GM19240 (cell line): ENCODE measurements around the gene HOMER2.
A peak's percentile ranks its signal among the peaks of the same experiment; 100 is the strongest.
"Not testable (repeated sequence)": the region's sequence is repeated elsewhere in the genome, so short reads cannot be mapped to it uniquely, and the experiment has no call there.

Experiments used
- DNase-seq: peaks from one replicate; pipeline ENCODE4 v3.0.0; 2011; ENCODE audit warnings: low spot score; ENCODE audit not compliant: insufficient read length

HOMER2 gene

GRCh38 chr15:82835391-82835917, 117.1 kb downstream of the HOMER2 start:
- no peak for DNase-seq

GRCh38 chr15:82833362-82833682, 119.2 kb downstream of the HOMER2 start:
- DNase-seq, result no peak

GRCh38 chr15:82832601-82833361, 119.7 kb downstream of the HOMER2 start:
- no peak for DNase-seq

- DNase-seq, result no peak
Observed at GRCh38 chr15:82831894-82832600, 120.5 kb downstream of the HOMER2 start.

GRCh38 chr15:82830427-82831173, 121.9 kb downstream of the HOMER2 start:
- DNase-seq, result no peak

GRCh38 chr15:82829234-82829633, 123.3 kb downstream of the HOMER2 start:
- no peak for DNase-seq

- DNase-seq, result no peak
Observed at GRCh38 chr15:82828075-82828474, 124.4 kb downstream of the HOMER2 start.

- DNase-seq, result no peak
Observed at GRCh38 chr15:82823049-82823448, 129.5 kb downstream of the HOMER2 start.

- not testable (repeated sequence) for DNase-seq
Observed at GRCh38 chr15:82821851-82822250, 130.7 kb downstream of the HOMER2 start.

GRCh38 chr15:82821396-82821795, 131.1 kb downstream of the HOMER2 start:
- DNase-seq, result not testable (repeated sequence)

GRCh38 chr15:82820128-82820527, 132.4 kb downstream of the HOMER2 start:
- no peak for DNase-seq

- DNase-seq, result no peak
Observed at GRCh38 chr15:82812994-82813393, 139.5 kb downstream of the HOMER2 start.

- no peak for DNase-seq
Observed at GRCh38 chr15:82810890-82811426, 141.6 kb downstream of the HOMER2 start.

- DNase-seq, result no peak
Observed at GRCh38 chr15:82810061-82810889, 142.2 kb downstream of the HOMER2 start.

- peak; percentile 80 for DNase-seq
Observed at GRCh38 chr15:82809308-82810060, 143.0 kb downstream of the HOMER2 start, which contains the start of gene WHAMM. Gene WHAMM, plus strand, starts transcription at chr15:82809628. Its CDS starts 99 bp downstream, at chr15:82809727.

GRCh38 chr15:82808634-82809041, 143.9 kb downstream of the HOMER2 start:
- no peak for DNase-seq

GRCh38 chr15:82807920-82808633, 144.4 kb downstream of the HOMER2 start:
- DNase-seq, result no peak

- DNase-seq, result peak; percentile 32
Observed at GRCh38 chr15:82805994-82806406, 146.5 kb downstream of the HOMER2 start, which contains the start of gene FSD2. Gene FSD2, minus strand, starts transcription at chr15:82806069. Its CDS starts 18,679 bp downstream, at chr15:82787390.

GRCh38 chr15:82804575-82804949, 148.0 kb downstream of the HOMER2 start:
- no peak for DNase-seq
